ENCODE data around the gene NDUFS7.

Gene NDUFS7

DNA sequence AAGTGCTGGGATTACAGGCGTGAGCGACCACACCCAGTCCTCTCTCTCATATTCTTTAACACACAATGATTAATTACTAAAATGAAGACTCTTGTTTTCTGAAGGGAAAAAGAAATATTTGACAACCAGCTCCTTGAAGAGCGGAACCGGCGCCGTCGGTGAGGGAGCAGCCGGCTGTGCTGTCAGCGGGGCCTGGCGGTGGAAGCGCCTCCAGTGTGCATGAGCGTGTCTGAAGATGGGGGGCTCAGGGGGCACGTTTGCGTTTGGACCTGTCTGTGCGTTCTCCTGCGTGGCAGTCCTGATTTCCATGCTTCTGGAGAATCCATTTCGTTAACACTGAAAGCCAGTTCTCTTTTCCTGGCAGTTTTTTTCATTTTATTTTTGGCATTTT lies 7.3 kb upstream of the NDUFS7 start (continued):
- TF ChIP-seq PPARA (CRISPR knock-in tag; IDR thresholded peaks at IDR 0.05; ENCODE audit: borderline replicate concordance) (no peak), CSDC2 (CRISPR knock-in tag; IDR thresholded peaks at IDR 0.05) (no peak), OSR1 (CRISPR knock-in tag; IDR thresholded peaks at IDR 0.05) (no peak)
- TF ChIP-seq, protein P1, sequence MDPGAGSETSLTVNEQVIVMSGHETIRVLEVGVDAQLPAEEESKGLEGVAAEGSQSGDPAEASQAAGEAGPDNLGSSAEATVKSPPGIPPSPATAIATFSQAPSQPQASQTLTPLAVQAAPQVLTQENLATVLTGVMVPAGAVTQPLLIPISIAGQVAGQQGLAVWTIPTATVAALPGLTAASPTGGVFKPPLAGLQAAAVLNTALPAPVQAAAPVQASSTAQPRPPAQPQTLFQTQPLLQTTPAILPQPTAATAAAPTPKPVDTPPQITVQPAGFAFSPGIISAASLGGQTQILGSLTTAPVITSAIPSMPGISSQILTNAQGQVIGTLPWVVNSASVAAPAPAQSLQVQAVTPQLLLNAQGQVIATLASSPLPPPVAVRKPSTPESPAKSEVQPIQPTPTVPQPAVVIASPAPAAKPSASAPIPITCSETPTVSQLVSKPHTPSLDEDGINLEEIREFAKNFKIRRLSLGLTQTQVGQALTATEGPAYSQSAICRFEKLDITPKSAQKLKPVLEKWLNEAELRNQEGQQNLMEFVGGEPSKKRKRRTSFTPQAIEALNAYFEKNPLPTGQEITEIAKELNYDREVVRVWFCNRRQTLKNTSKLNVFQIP (CRISPR knock-in tag; IDR thresholded peaks at IDR 0.05; ENCODE audit: borderline replicate concordance, low read depth) = no peak

DNA sequence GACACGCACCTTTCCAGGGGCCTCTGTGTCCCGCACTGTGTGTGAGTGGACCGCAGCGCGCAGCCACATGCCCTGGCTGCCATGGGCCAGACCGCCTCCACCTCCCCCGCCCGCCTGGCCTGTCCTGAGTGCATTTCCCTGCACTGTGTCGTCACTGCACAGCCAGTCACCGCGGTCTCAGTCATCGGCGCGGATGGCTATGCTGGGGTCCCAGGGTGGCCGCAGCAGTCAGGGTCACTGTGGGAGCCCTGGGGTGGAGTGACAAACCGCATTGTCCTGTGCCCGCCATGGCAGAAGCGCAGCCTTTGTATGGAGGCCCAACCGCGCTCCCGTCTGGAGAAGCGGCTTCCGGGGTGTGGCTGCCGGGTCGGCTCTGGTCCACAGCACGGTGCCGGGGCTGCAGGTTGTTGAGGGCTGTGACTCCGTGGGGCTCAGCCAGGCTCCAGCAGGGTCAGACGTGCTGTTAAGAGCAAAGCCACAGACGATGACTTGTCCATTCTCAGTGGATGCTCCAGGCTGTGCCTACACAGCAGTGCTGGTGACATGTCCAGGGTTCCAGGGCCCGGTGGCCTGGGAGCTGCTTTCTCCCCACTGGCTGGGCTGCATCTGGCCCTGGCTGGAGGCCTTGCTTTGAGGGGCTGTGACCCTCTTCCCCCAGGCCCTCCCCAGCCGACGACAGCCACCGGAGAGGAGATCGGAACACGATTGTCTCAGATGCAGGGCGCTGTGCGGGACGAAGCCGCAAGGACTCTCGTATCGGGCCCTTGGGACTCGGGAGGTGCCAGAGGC lies 6.3 kb upstream of the NDUFS7 start:
- ATAC-seq = no peak
- TF ChIP-seq ZC3H10 (CRISPR knock-in tag; IDR thresholded peaks at IDR 0.05) (no peak), ZNF70 (CRISPR knock-in tag; IDR thresholded peaks at IDR 0.05) (no peak), TOX (CRISPR knock-in tag; IDR thresholded peaks at IDR 0.05; ENCODE audit: borderline replicate concordance) (no peak), ZFP3 (CRISPR knock-in tag; IDR thresholded peaks at IDR 0.05) (no peak), BACH2 (CRISPR knock-in tag; IDR thresholded peaks at IDR 0.05; ENCODE audit: borderline replicate concordance) (no peak), ZNF565 (CRISPR knock-in tag; conservative IDR thresholded peaks at IDR 0.05; ENCODE audit: low read depth) (no peak), CSDC2 (CRISPR knock-in tag; IDR thresholded peaks at IDR 0.05) (no peak), GLIS3 (CRISPR knock-in tag; IDR thresholded peaks at IDR 0.05) (no peak), TCF4 (CRISPR knock-in tag; IDR thresholded peaks at IDR 0.05; ENCODE audit: borderline replicate concordance) (no peak), ARNTL (CRISPR knock-in tag; IDR thresholded peaks at IDR 0.05; ENCODE audit: borderline replicate concordance, low read depth) (no peak), SNAI2 (CRISPR knock-in tag; IDR thresholded peaks at IDR 0.05) (no peak), OSR1 (CRISPR knock-in tag; IDR thresholded peaks at IDR 0.05) (no peak), ZFP30 (CRISPR knock-in tag; IDR thresholded peaks at IDR 0.05) (no peak), RARB (CRISPR knock-in tag; IDR thresholded peaks at IDR 0.05) (no peak)
- TF ChIP-seq, protein P1 (CRISPR knock-in tag; IDR thresholded peaks at IDR 0.05; ENCODE audit: borderline replicate concordance, low read depth) = no peak
- TF ChIP-seq, protein P2, sequence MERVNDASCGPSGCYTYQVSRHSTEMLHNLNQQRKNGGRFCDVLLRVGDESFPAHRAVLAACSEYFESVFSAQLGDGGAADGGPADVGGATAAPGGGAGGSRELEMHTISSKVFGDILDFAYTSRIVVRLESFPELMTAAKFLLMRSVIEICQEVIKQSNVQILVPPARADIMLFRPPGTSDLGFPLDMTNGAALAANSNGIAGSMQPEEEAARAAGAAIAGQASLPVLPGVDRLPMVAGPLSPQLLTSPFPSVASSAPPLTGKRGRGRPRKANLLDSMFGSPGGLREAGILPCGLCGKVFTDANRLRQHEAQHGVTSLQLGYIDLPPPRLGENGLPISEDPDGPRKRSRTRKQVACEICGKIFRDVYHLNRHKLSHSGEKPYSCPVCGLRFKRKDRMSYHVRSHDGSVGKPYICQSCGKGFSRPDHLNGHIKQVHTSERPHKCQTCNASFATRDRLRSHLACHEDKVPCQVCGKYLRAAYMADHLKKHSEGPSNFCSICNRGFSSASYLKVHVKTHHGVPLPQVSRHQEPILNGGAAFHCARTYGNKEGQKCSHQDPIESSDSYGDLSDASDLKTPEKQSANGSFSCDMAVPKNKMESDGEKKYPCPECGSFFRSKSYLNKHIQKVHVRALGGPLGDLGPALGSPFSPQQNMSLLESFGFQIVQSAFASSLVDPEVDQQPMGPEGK (CRISPR knock-in tag; IDR thresholded peaks at IDR 0.05; ENCODE audit: borderline replicate concordance) = no peak
- TF ChIP-seq, protein P3, sequence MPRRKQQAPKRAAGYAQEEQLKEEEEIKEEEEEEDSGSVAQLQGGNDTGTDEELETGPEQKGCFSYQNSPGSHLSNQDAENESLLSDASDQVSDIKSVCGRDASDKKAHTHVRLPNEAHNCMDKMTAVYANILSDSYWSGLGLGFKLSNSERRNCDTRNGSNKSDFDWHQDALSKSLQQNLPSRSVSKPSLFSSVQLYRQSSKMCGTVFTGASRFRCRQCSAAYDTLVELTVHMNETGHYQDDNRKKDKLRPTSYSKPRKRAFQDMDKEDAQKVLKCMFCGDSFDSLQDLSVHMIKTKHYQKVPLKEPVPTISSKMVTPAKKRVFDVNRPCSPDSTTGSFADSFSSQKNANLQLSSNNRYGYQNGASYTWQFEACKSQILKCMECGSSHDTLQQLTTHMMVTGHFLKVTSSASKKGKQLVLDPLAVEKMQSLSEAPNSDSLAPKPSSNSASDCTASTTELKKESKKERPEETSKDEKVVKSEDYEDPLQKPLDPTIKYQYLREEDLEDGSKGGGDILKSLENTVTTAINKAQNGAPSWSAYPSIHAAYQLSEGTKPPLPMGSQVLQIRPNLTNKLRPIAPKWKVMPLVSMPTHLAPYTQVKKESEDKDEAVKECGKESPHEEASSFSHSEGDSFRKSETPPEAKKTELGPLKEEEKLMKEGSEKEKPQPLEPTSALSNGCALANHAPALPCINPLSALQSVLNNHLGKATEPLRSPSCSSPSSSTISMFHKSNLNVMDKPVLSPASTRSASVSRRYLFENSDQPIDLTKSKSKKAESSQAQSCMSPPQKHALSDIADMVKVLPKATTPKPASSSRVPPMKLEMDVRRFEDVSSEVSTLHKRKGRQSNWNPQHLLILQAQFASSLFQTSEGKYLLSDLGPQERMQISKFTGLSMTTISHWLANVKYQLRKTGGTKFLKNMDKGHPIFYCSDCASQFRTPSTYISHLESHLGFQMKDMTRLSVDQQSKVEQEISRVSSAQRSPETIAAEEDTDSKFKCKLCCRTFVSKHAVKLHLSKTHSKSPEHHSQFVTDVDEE (CRISPR knock-in tag; IDR thresholded peaks at IDR 0.05) = no peak

DNA sequence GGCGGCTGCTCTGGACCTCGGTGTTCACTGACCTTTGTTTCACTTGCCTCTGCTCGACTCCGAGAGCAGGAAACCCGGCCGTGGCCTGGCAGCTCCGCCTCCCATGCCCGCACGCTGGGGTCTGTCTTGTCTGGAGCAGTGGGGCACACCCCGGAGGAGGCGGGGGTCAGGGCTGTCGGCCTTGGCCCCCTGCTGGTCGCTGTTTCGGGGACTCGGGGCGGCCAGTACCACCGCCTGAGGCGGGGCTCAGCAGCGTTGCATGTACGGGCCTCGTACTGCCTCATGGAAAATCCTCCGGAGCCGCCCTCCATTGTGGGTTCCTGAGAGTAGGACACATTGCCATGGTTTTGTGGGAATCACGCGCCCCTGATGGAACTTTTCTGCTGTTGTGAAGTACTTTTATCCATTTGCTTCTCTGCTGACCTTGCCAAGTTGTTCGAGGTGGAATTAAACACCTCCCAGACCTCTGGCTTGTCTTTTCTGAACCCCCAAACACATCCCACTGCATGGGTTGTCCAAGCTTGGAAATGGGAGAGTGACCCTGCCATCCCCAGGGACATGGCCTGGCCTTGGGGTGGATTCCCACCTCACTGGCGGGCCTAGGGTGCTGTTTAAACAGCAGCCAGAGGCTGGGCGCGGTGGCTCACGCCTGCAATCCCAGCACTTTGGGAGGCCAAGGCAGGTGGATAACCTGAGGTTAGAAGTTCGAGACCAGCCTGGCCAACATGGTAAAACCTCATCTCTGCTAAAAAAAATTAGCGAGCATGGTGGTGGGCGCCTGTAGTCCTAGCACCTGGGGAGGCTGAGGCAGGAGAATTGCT lies 5.5 kb upstream of the NDUFS7 start:
- TF ChIP-seq, protein P3 (CRISPR knock-in tag; IDR thresholded peaks at IDR 0.05) = no peak
- TF ChIP-seq ZNF70 (CRISPR knock-in tag; IDR thresholded peaks at IDR 0.05) (no peak), PPARA (CRISPR knock-in tag; IDR thresholded peaks at IDR 0.05; ENCODE audit: borderline replicate concordance) (no peak)
- no peak; the same call in 2 of the 3 replicates for ATAC-seq
